ENCODE measurements around the gene THSD4.

- TF ChIP-seq POLR2A (IDR thresholded peaks at IDR 0.05) (no peak), POLR2AphosphoS5 (IDR thresholded peaks at IDR 0.05) (no peak)
- TF ChIP-seq, protein P1, sequence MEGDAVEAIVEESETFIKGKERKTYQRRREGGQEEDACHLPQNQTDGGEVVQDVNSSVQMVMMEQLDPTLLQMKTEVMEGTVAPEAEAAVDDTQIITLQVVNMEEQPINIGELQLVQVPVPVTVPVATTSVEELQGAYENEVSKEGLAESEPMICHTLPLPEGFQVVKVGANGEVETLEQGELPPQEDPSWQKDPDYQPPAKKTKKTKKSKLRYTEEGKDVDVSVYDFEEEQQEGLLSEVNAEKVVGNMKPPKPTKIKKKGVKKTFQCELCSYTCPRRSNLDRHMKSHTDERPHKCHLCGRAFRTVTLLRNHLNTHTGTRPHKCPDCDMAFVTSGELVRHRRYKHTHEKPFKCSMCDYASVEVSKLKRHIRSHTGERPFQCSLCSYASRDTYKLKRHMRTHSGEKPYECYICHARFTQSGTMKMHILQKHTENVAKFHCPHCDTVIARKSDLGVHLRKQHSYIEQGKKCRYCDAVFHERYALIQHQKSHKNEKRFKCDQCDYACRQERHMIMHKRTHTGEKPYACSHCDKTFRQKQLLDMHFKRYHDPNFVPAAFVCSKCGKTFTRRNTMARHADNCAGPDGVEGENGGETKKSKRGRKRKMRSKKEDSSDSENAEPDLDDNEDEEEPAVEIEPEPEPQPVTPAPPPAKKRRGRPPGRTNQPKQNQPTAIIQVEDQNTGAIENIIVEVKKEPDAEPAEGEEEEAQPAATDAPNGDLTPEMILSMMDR (IDR thresholded peaks at IDR 0.05) = no peak
Observed at GRCh38 chr15:71386005-71386404, 270.7 kb downstream of the THSD4 start.

All from upper lobe of left lung (tissue), 4 donors.